ENCODE data around the gene ZNF717. TPM values are rescaled to one million over a fixed set of nuclear protein-coding genes. Genes with fewer than 3 reads are reported as not detected.

Gene ZNF717
- total RNA-seq, 1 donor from 2014 or later = 7.9 TPM

DNA sequence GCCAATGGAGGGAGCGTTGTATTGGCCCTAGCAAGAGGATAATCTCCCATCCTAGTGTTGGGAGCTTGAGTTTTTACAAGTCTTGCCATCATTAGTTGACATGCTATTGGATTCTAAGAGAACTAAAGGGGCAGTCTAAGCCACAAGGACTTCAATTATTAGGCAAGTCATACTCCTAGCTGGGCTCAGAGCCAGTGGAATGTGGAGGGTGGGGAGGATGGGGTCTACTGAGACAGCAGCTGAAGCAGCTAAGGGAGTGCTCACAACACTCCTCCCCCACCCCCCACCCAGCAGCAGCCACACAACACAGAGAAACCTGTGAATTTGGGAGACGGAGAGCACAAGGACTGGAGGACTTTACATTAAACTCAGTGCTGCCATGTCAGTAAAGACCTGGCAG is 93.3 kb downstream of the ZNF717 start:
- H3K27ac ChIP-seq (replicated peaks) = no peak overlapping the region
- peaks cover 65% of the 10 kb centered on the region for H3K9me3 ChIP-seq (replicated peaks)
- intact Hi-C loops (cut with micrococcal nuclease) = no loop called here

GRCh38 chr3:75687323-75687722 is 98.0 kb downstream of the ZNF717 start:
- DNase-seq = no peak
- TF ChIP-seq CTCF (IDR thresholded peaks at IDR 0.05; ENCODE audit: borderline replicate concordance) = no peak
- Histone ChIP-seq H3K27ac (replicated peaks) (no peak overlapping the region), H3K9me3 (replicated peaks) (peaks cover 37% of the 10 kb centered on the region), H3K36me3 (no peaks in the 10 kb centered on the region), H3K4me3 (no peak overlapping the region), H3K4me1 (no peaks in the 10 kb centered on the region), H3K27me3 (ENCODE audit: low read depth) (no peaks in the 10 kb centered on the region)
- intact Hi-C loops (cut with micrococcal nuclease) = no loop called here

More for the DNA sequence above, 93.3 kb downstream of the ZNF717 start:
- H3K27me3 ChIP-seq (ENCODE audit: low read depth) = no peaks in the 10 kb centered on the region
- DNase-seq = no peak
- H3K4me1 ChIP-seq = no peaks in the 10 kb centered on the region
- TF ChIP-seq CTCF (IDR thresholded peaks at IDR 0.05; ENCODE audit: borderline replicate concordance) = no peak
- no peaks in the 10 kb centered on the region for H3K36me3 ChIP-seq
- no peak overlapping the region for H3K4me3 ChIP-seq

Small RNA genes within 50 kb of the gene (microRNA-seq; reads per million reads assigned to microRNA genes)
- gene MIR4273 = not detected

Other genes starting within 250 kb of the ZNF717 start
- not detected for gene FRG2C, start 121.2 kb downstream of the ZNF717 start, total RNA-seq